Dedifferentiated amniotic fluid mesenchymal stem cell (primary cell): Measurements from ENCODE around the gene BRSK1.

ENCODE experiments used
- DNase-seq: peaks from one replicate; pipeline ENCODE4 v3.0.0-alpha.2; 2016; ENCODE audit errors: extremely low spot score

BRSK1 gene

GRCh38 chr19:55304279-55304978 is 20.6 kb downstream of the BRSK1 start:
- no peak for DNase-seq

- DNase-seq = no peak
Observed at GRCh38 chr19:55304980-55305379, 21.2 kb downstream of the BRSK1 start.

GRCh38 chr19:55305491-55305890 is 21.7 kb downstream of the BRSK1 start:
- no peak for DNase-seq

GRCh38 chr19:55305983-55306562 is 22.3 kb downstream of the BRSK1 start:
- DNase-seq = no peak

GRCh38 chr19:55306712-55307111 is 22.9 kb downstream of the BRSK1 start:
- DNase-seq = no peak

- DNase-seq = no peak
Observed at GRCh38 chr19:55308281-55308680, 24.5 kb downstream of the BRSK1 start.

GRCh38 chr19:55309448-55309847 is 25.7 kb downstream of the BRSK1 start:
- DNase-seq = no peak

- DNase-seq = no peak
Observed at GRCh38 chr19:55310498-55310897, 26.7 kb downstream of the BRSK1 start.

- DNase-seq = no peak
Observed at GRCh38 chr19:55311397-55311796, 27.6 kb downstream of the BRSK1 start.

- DNase-seq = no peak
Observed at GRCh38 chr19:55311797-55312196, 28.0 kb downstream of the BRSK1 start.

- DNase-seq = no peak
Observed at GRCh38 chr19:55312621-55313512, 29.1 kb downstream of the BRSK1 start.

GRCh38 chr19:55314396-55314795 is 30.6 kb downstream of the BRSK1 start:
- no peak for DNase-seq

- no peak for DNase-seq
Observed at GRCh38 chr19:55315956-55316525, 32.2 kb downstream of the BRSK1 start.

GRCh38 chr19:55316646-55317045 is 32.8 kb downstream of the BRSK1 start:
- no peak for DNase-seq

GRCh38 chr19:55319785-55320184 is 36.0 kb downstream of the BRSK1 start:
- no peak for DNase-seq

GRCh38 chr19:55320844-55321419 is 37.1 kb downstream of the BRSK1 start:
- no peak for DNase-seq

- DNase-seq = no peak
Observed at GRCh38 chr19:55321466-55322137, 37.8 kb downstream of the BRSK1 start.

GRCh38 chr19:55322204-55322885 is 38.5 kb downstream of the BRSK1 start:
- DNase-seq = no peak

- no peak for DNase-seq
Observed at GRCh38 chr19:55324662-55325061, 40.9 kb downstream of the BRSK1 start.

- DNase-seq = no peak
Observed at GRCh38 chr19:55325172-55325571, 41.4 kb downstream of the BRSK1 start, which contains the start of gene TMEM150B. TMEM150B (minus strand) TSS chr19:55325341; CDS start chr19:55321036, 4,305 bp downstream.
